Muscle of leg (tissue), 11 donors: Measurements from ENCODE around the gene TDRD12. TPM values are rescaled to one million over a fixed set of nuclear protein-coding genes. Genes with fewer than 3 reads are reported as not detected.
A peak's percentile ranks its signal among the peaks of the same experiment; 100 is the strongest.
"Not testable (repeated sequence)": the region's sequence is repeated elsewhere in the genome, so short reads cannot be mapped to it uniquely, and the experiment has no call there.

ENCODE experiments used
- DNase-seq: peaks from one replicate; pipeline ENCODE4 v3.0.0; 2013
- H3K27ac ChIP-seq: one replicate; pipeline ENCODE4 v1.5.1; 2013; ENCODE audit warnings: mild to moderate bottlenecking, low read length, control low read depth
- H3K27me3 ChIP-seq: one replicate; pipeline ENCODE4 v1.6.1; 2013; ENCODE audit warnings: low read length; ENCODE audit not compliant: control insufficient read depth, insufficient read depth
- H3K36me3 ChIP-seq: one replicate; pipeline ENCODE4 v1.6.1; 2013; ENCODE audit warnings: low read length; ENCODE audit not compliant: control insufficient read depth, insufficient read depth
- H3K4me1 ChIP-seq: one replicate; pipeline ENCODE4 v1.6.1; 2013; ENCODE audit warnings: low read length; ENCODE audit not compliant: control insufficient read depth, insufficient read depth
- H3K4me3 ChIP-seq: one replicate; pipeline ENCODE4 v1.5.1; 2013; ENCODE audit warnings: low read length, control low read depth
- H3K9me3 ChIP-seq: replicated peaks from 2 replicates; pipeline ENCODE4 v1.6.1; 2013; ENCODE audit warnings: low read depth, low read length; ENCODE audit not compliant: control insufficient read depth
- WGBS: methylation state at CpG from one replicate; pipeline ENCODE4 v1.1.5; 2013; ENCODE audit warnings: missing lambda C conversion rate; ENCODE audit not compliant: insufficient coverage; 5-methylcytosine and 5-hydroxymethylcytosine counted together
- polyA plus RNA-seq, 8 donors: library from polyadenylated mRNA; unstranded; fragments of 120-200 nt; gene quantifications; one replicate each; pipeline versions ENCODE4 v1.2.1 to v1.2.3, GENCODE V29; 2013; ENCODE audit warnings: inconsistent platforms in 1 of 8, low replicate concordance in 1 of 8; ENCODE audit not compliant: insufficient read length in 8 of 8, insufficient read depth in 1 of 8
- total RNA-seq: library from RNA; stranded (reverse); fragments of 120-200 nt; gene quantifications from one replicate; pipeline ENCODE4 v1.2.4, GENCODE V29; 2013

Gene TDRD12
- total and polyA plus RNA-seq, 9 donors: 0.10 to 0.95 (median 0.22) TPM

DNA sequence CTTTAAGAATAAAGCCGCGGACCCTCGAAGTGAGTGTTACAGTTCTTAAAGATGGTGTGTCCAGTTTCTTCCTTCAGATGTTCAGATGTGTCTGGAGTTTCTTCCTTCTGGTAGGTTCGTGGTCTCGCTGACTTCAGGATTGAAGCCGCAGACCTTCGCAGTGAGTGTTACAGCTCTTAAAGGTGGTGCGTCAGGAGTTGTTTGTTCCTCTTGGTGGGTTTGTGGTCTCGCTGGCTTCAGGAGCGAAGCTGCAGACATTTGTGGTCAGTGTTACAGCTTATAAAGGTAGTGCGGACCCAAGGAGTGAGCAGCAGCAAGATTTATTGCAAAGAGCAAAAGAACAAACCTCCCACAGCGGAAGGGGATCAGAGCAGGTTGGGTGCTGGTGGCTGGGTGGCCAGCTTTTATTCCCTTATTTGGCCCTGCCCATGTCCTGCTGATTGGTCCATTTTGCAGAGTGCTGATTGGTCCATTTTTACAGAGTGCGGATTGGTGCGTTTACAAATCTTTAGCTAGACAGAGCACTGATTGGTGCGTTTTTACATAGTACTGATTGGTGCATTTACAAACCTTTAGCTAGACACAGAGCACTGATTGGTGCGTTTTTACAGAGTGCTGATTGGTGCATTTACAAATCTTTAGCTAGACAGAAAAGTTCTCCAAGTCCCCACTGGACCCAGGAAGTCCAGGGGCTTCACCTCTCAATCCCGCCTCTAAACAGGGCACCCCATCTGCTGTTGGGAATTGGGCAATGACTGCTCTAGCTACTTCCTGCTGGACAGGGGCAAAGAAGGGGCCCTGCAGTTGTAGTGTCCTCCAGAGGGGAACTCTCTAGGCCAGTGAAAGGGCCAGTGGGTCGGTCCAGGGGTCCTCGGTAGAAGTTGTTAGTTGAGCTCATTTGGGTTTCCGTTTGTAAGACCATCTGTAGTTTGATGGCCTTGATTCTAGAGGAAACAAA, 26.1 kb upstream of the TDRD12 start:
- H3K36me3 ChIP-seq, DNase-seq, H3K27ac ChIP-seq, H3K27me3 ChIP-seq, H3K9me3 ChIP-seq: not testable (repeated sequence)
- Histone ChIP-seq H3K4me3 (peak overlapping the region; percentile 61), H3K4me1 (peaks cover 22% of the 10 kb centered on the region)
- 93% methylated on average over 14 of the region's 20 CpGs for WGBS

DNA sequence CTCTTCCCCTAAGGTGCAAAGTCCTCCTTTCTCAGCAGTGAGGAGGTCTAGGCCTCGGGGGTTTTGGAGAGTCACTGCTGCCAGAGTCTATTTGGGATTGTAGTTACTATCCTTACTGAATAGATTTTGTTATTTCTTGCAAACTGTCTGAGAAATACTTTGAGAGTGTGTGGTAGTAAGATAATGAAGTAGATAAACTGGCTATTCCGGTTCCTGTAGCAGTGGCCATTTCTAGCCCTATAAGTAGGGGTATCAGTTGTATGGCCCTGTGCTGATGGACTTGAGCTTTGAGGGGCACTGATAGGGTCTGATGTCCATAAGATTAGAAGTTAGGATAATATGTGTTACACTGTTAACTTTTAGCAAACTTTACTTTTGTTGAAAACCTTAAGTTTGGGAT, 25.3 kb upstream of the TDRD12 start:
- H3K4me3 ChIP-seq, DNase-seq, H3K27ac ChIP-seq, H3K27me3 ChIP-seq, H3K9me3 ChIP-seq: not testable (repeated sequence)
- WGBS: 85% methylated on average over 2 of the region's 2 CpGs
- peaks cover 22% of the 10 kb centered on the region for H3K4me1 ChIP-seq
- peaks cover 12% of the 10 kb centered on the region for H3K36me3 ChIP-seq

DNA sequence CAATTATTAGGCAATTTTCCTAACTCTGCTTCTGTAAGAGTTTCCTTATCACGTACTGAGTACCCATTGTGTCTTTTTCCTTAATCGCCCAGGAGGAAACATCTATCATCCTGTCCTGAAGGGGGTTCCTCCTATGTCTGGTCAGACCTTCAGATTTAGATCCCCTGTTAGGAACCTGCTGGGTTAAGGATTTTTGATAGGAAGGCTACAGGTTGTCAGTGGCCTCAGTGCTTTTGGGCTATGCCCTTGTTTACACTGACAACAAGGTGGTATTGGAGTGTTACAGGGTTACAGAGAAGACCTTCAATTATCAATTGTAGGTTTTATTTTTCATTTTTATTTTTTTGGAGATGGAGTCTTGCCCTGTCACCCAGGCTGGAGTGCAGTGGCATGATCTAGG, 24.7 kb upstream of the TDRD12 start:
- not testable (repeated sequence) for H3K27ac ChIP-seq, DNase-seq, H3K9me3 ChIP-seq, H3K4me3 ChIP-seq, H3K27me3 ChIP-seq
- 80% methylated on average over 1 of the region's 2 CpGs for WGBS
- Histone ChIP-seq H3K36me3 (peaks cover 16% of the 10 kb centered on the region), H3K4me1 (peaks cover 22% of the 10 kb centered on the region)

- H3K27me3 ChIP-seq, H3K9me3 ChIP-seq, DNase-seq, H3K27ac ChIP-seq, H3K4me3 ChIP-seq: not testable (repeated sequence)
- WGBS: no CpG with 5 or more reads among the region's 6 CpGs
- Histone ChIP-seq H3K36me3 (peaks cover 16% of the 10 kb centered on the region), H3K4me1 (peaks cover 22% of the 10 kb centered on the region)
These were observed 24.1 kb upstream of the TDRD12 start for GRCh38 chr19:32695506-32695905.

GRCh38 chr19:32696771-32697170, 22.8 kb upstream of the TDRD12 start:
- not testable (repeated sequence) for H3K4me3 ChIP-seq, DNase-seq, H3K27me3 ChIP-seq, H3K9me3 ChIP-seq, H3K27ac ChIP-seq
- 90% methylated on average over 2 of the region's 3 CpGs for WGBS
- Histone ChIP-seq H3K4me1 (peaks cover 16% of the 10 kb centered on the region), H3K36me3 (peaks cover 16% of the 10 kb centered on the region)

DNA sequence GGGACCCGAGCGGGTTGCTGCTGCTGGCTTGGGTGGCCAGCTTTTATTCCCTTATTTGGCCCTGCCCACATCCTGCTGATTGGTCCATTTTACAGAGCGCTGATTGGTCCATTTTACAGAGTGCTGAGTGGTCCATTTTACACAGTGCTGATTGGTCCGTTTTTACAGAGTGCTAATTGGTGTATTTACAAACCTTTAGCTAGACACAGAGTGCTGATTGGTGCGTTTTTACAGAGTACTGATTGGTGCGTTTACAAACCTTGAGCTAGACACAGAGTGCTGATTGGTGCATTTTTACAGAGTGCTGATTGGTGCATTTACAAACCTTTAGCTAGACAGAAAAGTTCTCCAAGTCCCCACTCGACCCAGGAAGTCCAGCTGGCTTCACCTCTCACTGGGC, 19.4 kb upstream of the TDRD12 start:
- not testable (repeated sequence) for H3K4me3 ChIP-seq, H3K27ac ChIP-seq, DNase-seq, H3K4me1 ChIP-seq, H3K27me3 ChIP-seq
- WGBS: 92% methylated on average over 5 of the region's 7 CpGs
- peaks cover 21% of the 10 kb centered on the region for H3K9me3 ChIP-seq
- H3K36me3 ChIP-seq: peaks cover 16% of the 10 kb centered on the region

DNA sequence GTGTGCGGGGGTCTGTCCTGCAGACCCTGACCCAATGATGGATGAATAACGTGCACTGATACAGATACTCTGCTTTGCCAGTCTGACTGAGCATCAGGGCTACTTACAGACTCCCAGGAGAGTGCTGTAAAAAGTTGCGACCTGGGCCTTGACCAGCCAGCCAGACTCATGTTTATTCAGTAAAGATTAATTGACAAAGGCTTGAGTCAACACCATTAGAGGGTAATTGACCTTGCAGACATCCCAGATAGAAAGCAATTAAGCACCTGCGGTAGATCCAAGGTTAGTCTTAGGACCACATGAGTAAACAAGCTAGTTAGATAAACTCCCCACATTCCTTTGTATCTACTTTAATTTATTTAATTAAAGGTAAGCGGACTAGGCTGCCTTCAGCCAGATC, 17.6 kb upstream of the TDRD12 start:
- 86% methylated on average over 3 of the region's 5 CpGs for WGBS
- peaks cover 14% of the 10 kb centered on the region for H3K36me3 ChIP-seq

DNA sequence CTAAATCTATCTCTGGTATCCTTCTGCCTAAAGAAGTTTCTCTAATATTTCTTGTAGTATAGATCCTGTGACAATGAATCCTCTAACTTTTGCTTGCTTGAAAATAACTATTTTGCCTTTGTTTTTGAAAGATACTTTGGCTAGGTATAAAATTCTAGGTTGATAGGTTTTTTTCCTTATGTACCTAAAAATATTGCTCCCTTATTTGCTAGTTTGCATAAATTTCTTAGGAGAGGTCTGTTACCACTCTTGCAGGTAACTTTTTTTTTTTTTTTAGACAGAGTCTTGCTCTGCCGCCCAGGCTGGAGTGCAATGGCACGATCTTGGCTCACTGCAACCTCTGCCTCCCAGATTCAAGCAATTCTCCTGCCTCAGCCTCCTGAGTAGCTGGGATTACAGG, 15.6 kb upstream of the TDRD12 start:
- H3K27me3 ChIP-seq, H3K4me3 ChIP-seq, DNase-seq, H3K36me3 ChIP-seq, H3K4me1 ChIP-seq, H3K27ac ChIP-seq: not testable (repeated sequence)
- WGBS: no CpG with 5 or more reads among the region's 2 CpGs
- H3K9me3 ChIP-seq: peaks cover 24% of the 10 kb centered on the region

More for the DNA sequence above, 17.6 kb upstream of the TDRD12 start:
- Histone ChIP-seq H3K27ac (no peak overlapping the region), H3K4me3 (no peak overlapping the region), H3K4me1 (no peaks in the 10 kb centered on the region), H3K9me3 (peaks cover 24% of the 10 kb centered on the region), H3K27me3 (no peaks in the 10 kb centered on the region)
- no peak for DNase-seq

DNA sequence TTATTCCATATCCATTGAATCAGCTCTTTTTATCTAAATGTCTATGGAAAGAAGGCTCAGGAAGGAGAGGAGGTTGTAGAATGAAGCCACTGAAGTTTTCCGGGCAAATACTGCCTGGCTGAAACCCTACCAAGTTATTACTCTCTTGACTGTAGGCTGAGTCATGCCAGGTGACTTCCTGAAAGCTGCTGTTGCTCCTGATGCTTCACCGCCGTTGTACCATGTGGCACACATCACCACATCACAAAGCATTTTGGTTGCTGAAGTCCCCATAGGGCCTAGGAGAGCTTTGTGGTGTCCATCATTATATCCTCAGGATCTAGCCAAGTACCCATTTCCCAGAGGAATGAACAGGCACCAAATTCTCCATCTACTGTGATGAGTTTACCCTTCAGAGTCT, 11.1 kb upstream of the TDRD12 start:
- Histone ChIP-seq H3K4me1 (no peaks in the 10 kb centered on the region), H3K4me3 (no peak overlapping the region), H3K9me3 (peaks cover 13% of the 10 kb centered on the region), H3K27ac (no peak overlapping the region), H3K27me3 (no peaks in the 10 kb centered on the region), H3K36me3 (peaks cover 16% of the 10 kb centered on the region)
- DNase-seq: no peak
- 94% methylated on average over 2 of the region's 3 CpGs for WGBS

DNA sequence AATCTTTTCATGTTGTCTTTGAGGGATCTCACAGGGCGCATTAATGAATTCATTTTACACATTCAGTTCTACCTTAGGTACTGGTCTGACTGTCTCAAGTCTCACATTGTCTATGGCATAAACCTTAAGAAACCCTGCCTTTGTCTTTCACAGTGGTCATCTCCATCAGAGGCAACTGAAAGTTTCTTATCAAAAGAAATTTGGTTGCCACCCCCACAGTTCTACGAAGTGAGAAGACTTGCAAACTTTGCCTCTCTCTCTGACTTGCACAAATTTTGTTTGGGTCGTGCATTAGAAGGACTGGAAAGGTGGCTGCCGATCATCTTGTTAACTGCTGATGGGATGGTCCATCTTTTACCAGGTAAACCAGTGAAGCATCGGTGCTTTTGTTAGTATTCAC, 10.5 kb upstream of the TDRD12 start:
- no peak overlapping the region for H3K27ac ChIP-seq
- WGBS: 87% methylated on average over 4 of the region's 5 CpGs
- H3K36me3 ChIP-seq: peaks cover 16% of the 10 kb centered on the region
- no peaks in the 10 kb centered on the region for H3K27me3 ChIP-seq
- peaks cover 9% of the 10 kb centered on the region for H3K9me3 ChIP-seq
- DNase-seq: no peak
- no peaks in the 10 kb centered on the region for H3K4me1 ChIP-seq
- no peak overlapping the region for H3K4me3 ChIP-seq
